ENCODE data around the gene FTH1. TPM values are rescaled to one million over a fixed set of nuclear protein-coding genes. Genes with fewer than 3 reads are reported as not detected.

The FTH1 gene
- total and polyA plus RNA-seq, 2 of the 13 experiments (the other 11 are each of a cell fraction or from before 2014, with no cell fraction given): 607 to 760 TPM

GRCh38 chr11:62010935-62011528 lies 43.6 kb upstream of the FTH1 start (continued):
- TF ChIP-seq BRF2 (CRISPR knock-in tag; IDR thresholded peaks at IDR 0.05): no peak
- TF ChIP-seq BCL6 (CRISPR knock-in tag; IDR thresholded peaks at IDR 0.05): peak; percentile 28; the same call in 1 of the 2 replicates
- no peak for TF ChIP-seq STAT6 (CRISPR knock-in tag; IDR thresholded peaks at IDR 0.05; ENCODE audit: borderline replicate concordance)
- TF ChIP-seq ZNF138 (CRISPR knock-in tag; IDR thresholded peaks at IDR 0.05; ENCODE audit: low read depth): no peak
- peak; percentile 61 for TF ChIP-seq FOXP4 (CRISPR knock-in tag; IDR thresholded peaks at IDR 0.05)
- TF ChIP-seq ATF2 (CRISPR knock-in tag; IDR thresholded peaks at IDR 0.05): 0 out of 2 replicates have a peak, but pooled peaks have one; percentile 23
- no peak for TF ChIP-seq GABPA (IDR thresholded peaks at IDR 0.05; ENCODE audit: low read depth, low read length)
- TF ChIP-seq GABPA (CRISPR knock-in tag; IDR thresholded peaks at IDR 0.05; ENCODE audit: low read depth): no peak
- TF ChIP-seq NBN (conservative IDR thresholded peaks at IDR 0.05): no peak
- no peak for TF ChIP-seq SIN3A (IDR thresholded peaks at IDR 0.05; ENCODE audit: borderline replicate concordance, low read depth, low read length)
- TF ChIP-seq KDM6A (CRISPR knock-in tag; IDR thresholded peaks at IDR 0.05; ENCODE audit: low read depth): peak; percentile 27; the same call in 1 of the 2 replicates
- TF ChIP-seq HNRNPUL1 (IDR thresholded peaks at IDR 0.05; ENCODE audit: low read depth, low read length): no peak
- no peak for TF ChIP-seq MXI1 (IDR thresholded peaks at IDR 0.05; ENCODE audit: borderline replicate concordance, low read depth, low read length)
- TF ChIP-seq ZBTB39 (CRISPR knock-in tag; IDR thresholded peaks at IDR 0.05): no peak
- TF ChIP-seq ZNF792 (CRISPR knock-in tag; IDR thresholded peaks at IDR 0.05): no peak
- TF ChIP-seq DRAP1 (CRISPR knock-in tag; IDR thresholded peaks at IDR 0.05): 0 out of 2 replicates have a peak, but pooled peaks have one; percentile 17
- 0 out of 2 replicates have a peak, but pooled peaks have one; percentile 18 for TF ChIP-seq THAP11 (CRISPR knock-in tag; IDR thresholded peaks at IDR 0.05)
- no peak for TF ChIP-seq ZNF512 (CRISPR knock-in tag; IDR thresholded peaks at IDR 0.05)
- no peak for TF ChIP-seq ZNF329 (CRISPR knock-in tag; IDR thresholded peaks at IDR 0.05; ENCODE audit: low read depth)

Data from HepG2 (cell line).